HepG2 (cell line): ENCODE data around the gene KPNA3. TPM values are rescaled to one million over a fixed set of nuclear protein-coding genes. Genes with fewer than 3 reads are reported as not detected.

Source experiments
- E2F5 ChIP-seq: sonication (generic); formaldehyde crosslinking; conservative IDR thresholded peaks from 2 replicates; pipeline ENCODE4 v1.4.0; 2020; ENCODE audit warnings: missing genetic modification reagents
- ELF3 ChIP-seq: IDR thresholded peaks from 2 replicates; pipeline ENCODE4 v1.6.1; 2016; ENCODE audit warnings: missing genetic modification reagents, missing compliant biosample characterization
- FIP1L1 ChIP-seq: fragments of 200-400 bp; formaldehyde crosslinking; IDR thresholded peaks from 2 replicates; pipeline ENCODE4 v1.6.1; 2018; ENCODE audit warnings: low read depth, mild to moderate bottlenecking, low read length, moderate library complexity, borderline replicate concordance; ENCODE audit not compliant: insufficient read depth
- GABPA ChIP-seq, 2 experiments: IDR thresholded peaks; 2 replicates each; pipeline ENCODE4 v1.6.1; 2011 to 2016; ENCODE audit warnings: low read depth in 2 of 2, low read length in 1 of 2, missing biosample characterization in 1 of 2, missing genetic modification characterization in 1 of 2
- GATAD2A ChIP-seq: IDR thresholded peaks from 2 replicates; pipeline ENCODE4 v1.6.1; 2016
- GFI1 ChIP-seq: sonication (generic); formaldehyde crosslinking; IDR thresholded peaks from 2 replicates; pipeline ENCODE4 v1.5.0; 2020; ENCODE audit warnings: missing genetic modification reagents, mild to moderate bottlenecking, borderline replicate concordance
- HDAC6 ChIP-seq: fragments of 200-600 bp; sonication (generic); IDR thresholded peaks from 2 replicates; pipeline ENCODE4 v1.7.0; 2017; ENCODE audit warnings: mild to moderate bottlenecking, antibody characterized with exemption, low read length, low read depth
- KLF11 ChIP-seq: IDR thresholded peaks from 2 replicates; pipeline ENCODE4 v1.6.1; 2016; ENCODE audit warnings: missing compliant biosample characterization
- MATR3 ChIP-seq: sonication (generic); formaldehyde crosslinking; IDR thresholded peaks from 2 replicates; pipeline ENCODE4 v1.4.0; 2020; ENCODE audit warnings: missing genetic modification reagents
- NR2F1 ChIP-seq, 2 experiments: fragments of 450-650 bp in 1 of 2; formaldehyde crosslinking in 1 of 2; IDR thresholded peaks; 2 replicates each; pipeline versions ENCODE4 v1.5.0 to v1.6.1; 2016 to 2020; ENCODE audit warnings: mild to moderate bottlenecking in 1 of 2, missing compliant biosample characterization in 1 of 2, missing genetic modification reagents in 1 of 2, moderate library complexity in 1 of 2
- RERE ChIP-seq: IDR thresholded peaks from 2 replicates; pipeline ENCODE4 v1.6.1; 2016; ENCODE audit warnings: low read depth, missing genetic modification reagents, missing compliant biosample characterization
- SMYD3 ChIP-seq: sonication (generic); formaldehyde crosslinking; IDR thresholded peaks from 2 replicates; pipeline ENCODE4 v1.8.1; 2023; ENCODE audit warnings: mild to moderate bottlenecking, missing genetic modification reagents
- SRF ChIP-seq: IDR thresholded peaks from 2 replicates; pipeline ENCODE4 v1.6.1; 2011; ENCODE audit warnings: mild to moderate bottlenecking, low read depth, low read length, moderate library complexity
- TBL1XR1 ChIP-seq: fragments of 150-350 bp; IDR thresholded peaks from 2 replicates; pipeline ENCODE4 v1.6.1; 2014; ENCODE audit warnings: borderline replicate concordance, low read length; ENCODE audit not compliant: partially characterized antibody
- TBX3 ChIP-seq: fragments of 450-650 bp; IDR thresholded peaks from 2 replicates; pipeline ENCODE4 v1.6.1; 2017; ENCODE audit warnings: antibody characterized with exemption, mild to moderate bottlenecking, inconsistent platforms, borderline replicate concordance
- XBP1 ChIP-seq: sonication (generic); formaldehyde crosslinking; IDR thresholded peaks from 2 replicates; pipeline ENCODE4 v1.5.0; 2020; ENCODE audit warnings: missing genetic modification reagents
- ZFYVE20 ChIP-seq: sonication (generic); formaldehyde crosslinking; IDR thresholded peaks from 2 replicates; pipeline ENCODE4 v1.8.0; 2023; ENCODE audit warnings: low read depth, mild to moderate bottlenecking, moderate library complexity, missing genetic modification reagents, borderline replicate concordance
- ZNF180 ChIP-seq: sonication (generic); formaldehyde crosslinking; IDR thresholded peaks from 2 replicates; pipeline ENCODE4 v1.4.0; 2020; ENCODE audit warnings: low read depth, missing genetic modification reagents, borderline replicate concordance
- ZNF362 ChIP-seq: sonication (generic); formaldehyde crosslinking; IDR thresholded peaks from 2 replicates; pipeline ENCODE4 v1.4.0; 2020; ENCODE audit warnings: missing genetic modification reagents, mild to moderate bottlenecking, borderline replicate concordance
- ZNF567 ChIP-seq: sonication (generic); formaldehyde crosslinking; IDR thresholded peaks from 2 replicates; pipeline ENCODE4 v1.8.1; 2023; ENCODE audit warnings: mild to moderate bottlenecking, missing genetic modification reagents, borderline replicate concordance
- ZNF614 ChIP-seq: IDR thresholded peaks from 2 replicates; pipeline ENCODE4 v1.6.1; 2018; ENCODE audit warnings: missing biosample characterization, missing genetic modification reagents, inconsistent platforms, borderline replicate concordance
- ZNF878 ChIP-seq: sonication (generic); formaldehyde crosslinking; IDR thresholded peaks from 2 replicates; pipeline ENCODE4 v1.8.1; 2023; ENCODE audit warnings: mild to moderate bottlenecking, missing genetic modification reagents, moderate library complexity
- polyA plus RNA-seq, 8 experiments: library from polyadenylated mRNA; depleted of rRNA in 3 of 8; stranded (reverse) in 7 of 8; unstranded in 1 of 8; fragments of >200 nt; fragmentation: Illumina TruSeq in 4 of 8; extraction: Trizol in 4 of 8; gene quantifications; 2 replicates each; pipeline versions ENCODE4 v1.2.1 to v1.2.3, GENCODE V29; 2011 to 2016; ENCODE audit warnings: low read depth in 4 of 8, missing spikeins in 1 of 8, mixed read lengths in 1 of 8; ENCODE audit not compliant: insufficient read depth in 1 of 8
- total RNA-seq, 5 experiments: library from RNA; depleted of rRNA; stranded (reverse); fragments of >200 nt; fragmentation: Illumina TruSeq; extraction: Trizol; gene quantifications; 2 replicates each; pipeline ENCODE4 v1.2.3, GENCODE V29; 2016; ENCODE audit warnings: low read depth in 1 of 5

KPNA3 gene
- total and polyA plus RNA-seq, 2 of the 13 experiments (the other 11 are each of a cell fraction or from before 2014, with no cell fraction given) = 13.0 to 28.9 TPM

- TF ChIP-seq GABPA (IDR thresholded peaks at IDR 0.05; ENCODE audit: low read depth, low read length) (no peak), GABPA (CRISPR knock-in tag; IDR thresholded peaks at IDR 0.05; ENCODE audit: low read depth) (peak; percentile 20; the same call in 1 of the 2 replicates), ZNF180 (no peak), SRF (no peak), ELF3 (CRISPR knock-in tag) (no peak; the same call in 1 of the 2 replicates), XBP1 (no peak), GATAD2A (CRISPR knock-in tag) (peak; percentile 85), FIP1L1 (no peak), ZFYVE20 (CRISPR knock-in tag) (no peak), ZNF567 (CRISPR knock-in tag) (no peak), GFI1 (CRISPR knock-in tag) (peak; percentile 57; the same call in 1 of the 2 replicates), TBX3 (no peak), NR2F1 (CRISPR knock-in tag; IDR thresholded peaks at IDR 0.05) (peak in 1 of 2 experiments; percentile 15; a peak in 1 of 4 replicates), SMYD3 (CRISPR knock-in tag) (peak; percentile 62; the same call in 1 of the 2 replicates), MATR3 (CRISPR knock-in tag) (no peak), ZNF878 (CRISPR knock-in tag) (peak; percentile 51; the same call in 1 of the 2 replicates), KLF11 (0 out of 2 replicates have a peak, but pooled peaks have one; percentile 25), ZNF362 (CRISPR knock-in tag) (peak; percentile 79), HDAC6 (no peak), E2F5 (CRISPR knock-in tag) (no peak), TBL1XR1 (no peak), RERE (CRISPR knock-in tag) (peak; percentile 97), ZNF614 (CRISPR knock-in tag) (0 out of 2 replicates have a peak, but pooled peaks have one; percentile 40)
Measured at GRCh38 chr13:49739498-49740187, 52.8 kb downstream of the KPNA3 start (continued).
